Measurements from ENCODE around the gene UGCG.

Gene UGCG

DNA sequence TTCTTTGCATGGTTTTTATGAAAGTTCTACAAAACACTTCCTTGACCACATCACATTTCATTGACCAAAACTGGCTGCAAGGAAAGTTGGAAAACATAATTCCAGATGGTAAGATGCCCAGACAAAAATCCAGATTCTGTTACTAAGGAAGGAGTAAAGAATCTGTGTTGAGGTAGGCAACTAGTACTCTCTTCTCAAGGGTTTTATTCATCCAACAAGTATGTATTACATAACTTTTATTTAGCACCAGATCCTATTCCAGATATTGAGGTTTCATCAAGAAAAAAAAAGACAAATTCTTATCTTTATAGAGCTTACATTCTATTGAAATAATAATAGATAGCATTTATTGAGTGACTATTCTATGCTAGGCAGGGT, 43.2 kb upstream of the UGCG start:
- no peaks in the 10 kb centered on the region for H3K27me3 ChIP-seq (ENCODE audit: insufficient read depth, low read length, poor library complexity, severe bottlenecking)
- no peak overlapping the region for H2AFZ ChIP-seq (ENCODE audit: low read length)
- no peak overlapping the region for H3K4me2 ChIP-seq (ENCODE audit: low read depth, low read length, poor library complexity, severe bottlenecking)

DNA sequence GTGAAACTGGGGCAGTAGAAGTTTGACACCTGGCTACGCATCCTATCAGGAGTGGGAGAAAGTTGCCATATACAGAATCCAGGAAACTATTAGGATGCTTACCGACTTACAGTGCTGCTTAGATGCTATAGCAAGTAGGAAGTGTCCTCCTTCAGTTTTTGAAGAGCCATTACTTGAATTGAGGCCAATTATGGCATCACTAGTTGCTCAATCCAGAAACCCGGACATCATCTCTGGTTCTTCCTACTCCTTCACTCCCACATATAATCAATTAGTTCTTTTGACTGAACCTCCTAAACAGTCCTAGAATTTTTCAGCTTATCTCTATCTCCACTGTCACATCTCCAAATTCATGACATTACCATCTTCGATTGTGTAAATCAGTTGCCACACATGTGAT, 41.8 kb upstream of the UGCG start:
- no peak overlapping the region for H2AFZ ChIP-seq (ENCODE audit: low read length)
- no peak overlapping the region for H3K4me2 ChIP-seq (ENCODE audit: low read depth, low read length, poor library complexity, severe bottlenecking)
- H3K9ac ChIP-seq (ENCODE audit: low read depth, low read length, poor library complexity, severe bottlenecking): no peak overlapping the region
- H3F3A ChIP-seq (ENCODE audit: low read depth): no peaks in the 10 kb centered on the region
- H3K36me3 ChIP-seq (ENCODE audit: insufficient read depth, low read length): no peaks in the 10 kb centered on the region
- no peaks in the 10 kb centered on the region for H3K79me2 ChIP-seq (ENCODE audit: insufficient read depth, low read length)
- 0 out of 2 replicates have a peak, but pooled peaks cover 3% of the 10 kb centered on the region for H3K9me2 ChIP-seq (replicated peaks; ENCODE audit: low read depth, low read length)
- H3K4me1 ChIP-seq (ENCODE audit: insufficient read depth, low read length, poor library complexity, severe bottlenecking): peaks cover 7% of the 10 kb centered on the region
- no peak overlapping the region for H3K4me3 ChIP-seq (ENCODE audit: low read length, poor library complexity, severe bottlenecking)
- no peaks in the 10 kb centered on the region for H3K9me3 ChIP-seq (ENCODE audit: insufficient read depth, low read depth, low read length)
- no peaks in the 10 kb centered on the region for H4K20me1 ChIP-seq (ENCODE audit: insufficient read depth, low read length, poor library complexity, severe bottlenecking)
- TF ChIP-seq, protein P1, sequence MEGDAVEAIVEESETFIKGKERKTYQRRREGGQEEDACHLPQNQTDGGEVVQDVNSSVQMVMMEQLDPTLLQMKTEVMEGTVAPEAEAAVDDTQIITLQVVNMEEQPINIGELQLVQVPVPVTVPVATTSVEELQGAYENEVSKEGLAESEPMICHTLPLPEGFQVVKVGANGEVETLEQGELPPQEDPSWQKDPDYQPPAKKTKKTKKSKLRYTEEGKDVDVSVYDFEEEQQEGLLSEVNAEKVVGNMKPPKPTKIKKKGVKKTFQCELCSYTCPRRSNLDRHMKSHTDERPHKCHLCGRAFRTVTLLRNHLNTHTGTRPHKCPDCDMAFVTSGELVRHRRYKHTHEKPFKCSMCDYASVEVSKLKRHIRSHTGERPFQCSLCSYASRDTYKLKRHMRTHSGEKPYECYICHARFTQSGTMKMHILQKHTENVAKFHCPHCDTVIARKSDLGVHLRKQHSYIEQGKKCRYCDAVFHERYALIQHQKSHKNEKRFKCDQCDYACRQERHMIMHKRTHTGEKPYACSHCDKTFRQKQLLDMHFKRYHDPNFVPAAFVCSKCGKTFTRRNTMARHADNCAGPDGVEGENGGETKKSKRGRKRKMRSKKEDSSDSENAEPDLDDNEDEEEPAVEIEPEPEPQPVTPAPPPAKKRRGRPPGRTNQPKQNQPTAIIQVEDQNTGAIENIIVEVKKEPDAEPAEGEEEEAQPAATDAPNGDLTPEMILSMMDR (conservative IDR thresholded peaks at IDR 0.05; ENCODE audit: low read length): no peak
- TF ChIP-seq EZH2phosphoT487 (IDR thresholded peaks at IDR 0.05; ENCODE audit: borderline replicate concordance): no peak
- H3K27me3 ChIP-seq (ENCODE audit: insufficient read depth, low read length, poor library complexity, severe bottlenecking): no peaks in the 10 kb centered on the region

More for the DNA sequence above, 43.2 kb upstream of the UGCG start:
- TF ChIP-seq, protein P1 (conservative IDR thresholded peaks at IDR 0.05; ENCODE audit: low read length): no peak
- no peak for TF ChIP-seq EZH2phosphoT487 (IDR thresholded peaks at IDR 0.05; ENCODE audit: borderline replicate concordance)
- H3K9me2 ChIP-seq (replicated peaks; ENCODE audit: low read depth, low read length): 0 out of 2 replicates have a peak, but pooled peaks cover 3% of the 10 kb centered on the region
- peaks cover 7% of the 10 kb centered on the region for H3K4me1 ChIP-seq (ENCODE audit: insufficient read depth, low read length, poor library complexity, severe bottlenecking)
- H3K36me3 ChIP-seq (ENCODE audit: insufficient read depth, low read length): no peaks in the 10 kb centered on the region
- H3K4me3 ChIP-seq (ENCODE audit: low read length, poor library complexity, severe bottlenecking): no peak overlapping the region
- H4K20me1 ChIP-seq (ENCODE audit: insufficient read depth, low read length, poor library complexity, severe bottlenecking): no peaks in the 10 kb centered on the region
- H3K79me2 ChIP-seq (ENCODE audit: insufficient read depth, low read length): no peaks in the 10 kb centered on the region
- no peak overlapping the region for H3K9ac ChIP-seq (ENCODE audit: low read depth, low read length, poor library complexity, severe bottlenecking)
- H3K9me3 ChIP-seq (ENCODE audit: insufficient read depth, low read depth, low read length): no peaks in the 10 kb centered on the region
- H3F3A ChIP-seq (ENCODE audit: low read depth): no peaks in the 10 kb centered on the region

DNA sequence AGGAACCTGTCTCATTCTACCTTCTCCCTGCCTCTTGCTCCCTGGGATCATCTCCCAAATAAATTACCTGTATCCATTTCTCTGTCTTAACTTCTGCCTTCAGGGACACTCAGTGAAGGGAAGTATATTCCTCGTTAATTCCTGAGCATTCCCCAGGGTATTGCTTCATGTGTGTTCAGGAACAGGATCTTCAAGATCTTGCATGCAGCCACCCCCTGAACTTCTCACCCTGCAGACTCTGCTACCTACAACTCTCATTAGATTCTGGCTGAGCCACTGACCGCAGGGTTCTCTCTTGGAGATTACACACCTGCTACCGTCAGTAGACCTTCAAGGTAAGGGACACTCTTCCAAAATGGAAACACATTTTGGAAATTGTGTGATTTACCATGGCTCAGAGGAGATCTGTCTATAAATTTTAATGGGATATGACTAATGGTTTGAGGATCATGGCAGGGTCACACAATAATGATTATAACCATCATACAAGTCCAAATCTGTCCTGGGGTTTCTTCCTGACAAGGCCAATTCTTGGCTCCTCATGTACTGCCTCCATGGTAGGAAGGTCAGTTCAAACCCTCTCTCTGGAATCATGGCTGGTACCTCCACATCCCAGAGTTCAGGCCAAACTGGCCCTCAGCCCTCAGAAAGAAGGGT, 38.9 kb upstream of the UGCG start:
- H3F3A ChIP-seq (ENCODE audit: low read depth): no peaks in the 10 kb centered on the region
- 0 out of 2 replicates have a peak, but pooled peaks cover 3% of the 10 kb centered on the region for H3K9me2 ChIP-seq (replicated peaks; ENCODE audit: low read depth, low read length)
- no peak overlapping the region for H3K4me3 ChIP-seq (ENCODE audit: low read length, poor library complexity, severe bottlenecking)
- H3K9ac ChIP-seq (ENCODE audit: low read depth, low read length, poor library complexity, severe bottlenecking): no peak overlapping the region
- TF ChIP-seq, protein P1 (conservative IDR thresholded peaks at IDR 0.05; ENCODE audit: low read length): no peak
- TF ChIP-seq EZH2phosphoT487 (IDR thresholded peaks at IDR 0.05; ENCODE audit: borderline replicate concordance): no peak
- no peaks in the 10 kb centered on the region for H3K79me2 ChIP-seq (ENCODE audit: insufficient read depth, low read length)
- no peaks in the 10 kb centered on the region for H3K9me3 ChIP-seq (ENCODE audit: insufficient read depth, low read depth, low read length)
- no peaks in the 10 kb centered on the region for H3K4me1 ChIP-seq (ENCODE audit: insufficient read depth, low read length, poor library complexity, severe bottlenecking)
- no peak overlapping the region for H2AFZ ChIP-seq (ENCODE audit: low read length)
- H3K4me2 ChIP-seq (ENCODE audit: low read depth, low read length, poor library complexity, severe bottlenecking): no peak overlapping the region
- no peaks in the 10 kb centered on the region for H3K27me3 ChIP-seq (ENCODE audit: insufficient read depth, low read length, poor library complexity, severe bottlenecking)
- H4K20me1 ChIP-seq (ENCODE audit: insufficient read depth, low read length, poor library complexity, severe bottlenecking): no peaks in the 10 kb centered on the region
- no peaks in the 10 kb centered on the region for H3K36me3 ChIP-seq (ENCODE audit: insufficient read depth, low read length)
